Aorta (tissue), 5 donors: ENCODE measurements around the gene ANKH. TPM values are rescaled to one million over a fixed set of nuclear protein-coding genes. Genes with fewer than 3 reads are reported as not detected.
"Not testable (repeated sequence)": the region's sequence is repeated elsewhere in the genome, so short reads cannot be mapped to it uniquely, and the experiment has no call there.

Experiments used
- ATAC-seq: fragments of 200-7000 bp; cut with Tn5 transposase; one replicate; pipeline ENCODE4 v1.9.1; 2022; ENCODE audit warnings: moderate library complexity; ENCODE audit not compliant: low FRiP score
- DNase-seq, 2 donors: peaks; one replicate each; pipeline ENCODE4 v3.0.0-alpha.2; 2020
- H3K27ac ChIP-seq, 2 donors: one replicate each; pipeline ENCODE4 v1.5.1; 2013; ENCODE audit warnings: low read length in 2 of 2, mild to moderate bottlenecking in 2 of 2, moderate library complexity in 2 of 2, control low read depth in 1 of 2, inconsistent platforms in 1 of 2, low read depth in 1 of 2
- H3K27me3 ChIP-seq, 2 donors: one replicate each; pipeline ENCODE4 v1.6.1; 2013; ENCODE audit warnings: control low read depth in 1 of 2, low read length in 1 of 2, mild to moderate bottlenecking in 1 of 2, moderate library complexity in 1 of 2; ENCODE audit not compliant: insufficient read depth in 2 of 2, control insufficient read depth in 1 of 2
- H3K36me3 ChIP-seq, 2 donors: one replicate each; pipeline ENCODE4 v1.6.1; 2013; ENCODE audit warnings: control low read depth in 1 of 2, low read length in 1 of 2, mild to moderate bottlenecking in 1 of 2; ENCODE audit not compliant: insufficient read depth in 2 of 2, control insufficient read depth in 1 of 2
- H3K4me1 ChIP-seq, 2 donors: one replicate each; pipeline ENCODE4 v1.6.1; 2013; ENCODE audit warnings: low read length in 2 of 2, control low read depth in 1 of 2, mild to moderate bottlenecking in 1 of 2, moderate library complexity in 1 of 2; ENCODE audit not compliant: insufficient read depth in 2 of 2, control insufficient read depth in 1 of 2
- H3K4me3 ChIP-seq, 2 donors: one replicate each; pipeline ENCODE4 v1.5.1; 2013; ENCODE audit warnings: low read length in 2 of 2, control low read depth in 1 of 2, mild to moderate bottlenecking in 1 of 2
- H3K9me3 ChIP-seq: one replicate; pipeline ENCODE4 v1.6.1; 2013; ENCODE audit warnings: mild to moderate bottlenecking, low read length; ENCODE audit not compliant: control insufficient read depth
- WGBS, 2 donors: extraction: QIAGEN DNeasy Blood & Tissue Kit; methylation state at CpG; one replicate each; pipeline ENCODE4 v1.1.7; 2013; 5-methylcytosine and 5-hydroxymethylcytosine counted together
- intact Hi-C, 2 donors: fragments of 100-400 bp; cut with DNase I; formaldehyde crosslinking; loops; one replicate each; pipeline versions ENCODE4 v1.14.2 to v1.15.0; 2022
- polyA plus RNA-seq, 2 donors: library from polyadenylated mRNA; stranded (reverse); fragments of 200-250 nt; gene quantifications; one replicate each; pipeline ENCODE4 v1.2.3, GENCODE V29; 2013
- total RNA-seq, 2 donors: library from RNA; stranded (reverse); fragmentation: NEBNext Ultra II Directional; extraction: Animal tissue kit (Norgen Biotek cat#: 25700); gene quantifications; one replicate each; pipeline ENCODE4 v1.2.1, GENCODE V29; 2021
- donor health status: healthy with polysubstance abuse.
- donor health status: Bipolar disorder and iron deficiency.
- donor health status: DM: no; HTN: no; CAD: no.
- donor health status: DM: no; HTN: no; CAD: no.
- donor health status: DM: yes; HTN: yes; CAD: no.

Gene ANKH
- total and polyA plus RNA-seq, 4 donors = 63.7 to 257 (median 167) TPM

GRCh38 chr5:14817762-14818136 is 53.8 kb downstream of the ANKH start:
- intact Hi-C loops = loop anchor here in 1 of 2 donors (5.0 kb wide), 1 partner anchor 45 kb away; no protein-coding TSS in a partner anchor
- WGBS, 2 donors = 79 to 92% methylated on average over 2 of the region's 2 CpGs
- not testable (repeated sequence) for DNase-seq, H3K9me3 ChIP-seq, H3K36me3 ChIP-seq, H3K27me3 ChIP-seq, H3K27ac ChIP-seq, ATAC-seq, H3K4me3 ChIP-seq
- H3K4me1 ChIP-seq = peaks cover 1 to 13% of the 10 kb centered on the region in 2 donors

GRCh38 chr5:14816999-14817761 is 54.4 kb downstream of the ANKH start:
- H3K9me3 ChIP-seq = no peaks in the 10 kb centered on the region
- peak overlapping the region in 1 of 2 donors; percentile 49 for H3K27ac ChIP-seq
- no peak overlapping the region for H3K4me3 ChIP-seq
- intact Hi-C loops = loop anchor here in 1 of 2 donors (5.0 kb wide), 1 partner anchor 45 kb away; no protein-coding TSS in a partner anchor
- ATAC-seq (peak; percentile 75), DNase-seq (peak in 1 of 2 donors; percentile 80)
- WGBS, 2 donors = 43 to 46% methylated on average over 6 of the region's 6 CpGs
- peaks cover 3 to 13% of the 10 kb centered on the region in 2 donors for H3K4me1 ChIP-seq
- no peaks in the 10 kb centered on the region for H3K36me3 ChIP-seq
- H3K27me3 ChIP-seq = no peaks in the 10 kb centered on the region

DNA sequence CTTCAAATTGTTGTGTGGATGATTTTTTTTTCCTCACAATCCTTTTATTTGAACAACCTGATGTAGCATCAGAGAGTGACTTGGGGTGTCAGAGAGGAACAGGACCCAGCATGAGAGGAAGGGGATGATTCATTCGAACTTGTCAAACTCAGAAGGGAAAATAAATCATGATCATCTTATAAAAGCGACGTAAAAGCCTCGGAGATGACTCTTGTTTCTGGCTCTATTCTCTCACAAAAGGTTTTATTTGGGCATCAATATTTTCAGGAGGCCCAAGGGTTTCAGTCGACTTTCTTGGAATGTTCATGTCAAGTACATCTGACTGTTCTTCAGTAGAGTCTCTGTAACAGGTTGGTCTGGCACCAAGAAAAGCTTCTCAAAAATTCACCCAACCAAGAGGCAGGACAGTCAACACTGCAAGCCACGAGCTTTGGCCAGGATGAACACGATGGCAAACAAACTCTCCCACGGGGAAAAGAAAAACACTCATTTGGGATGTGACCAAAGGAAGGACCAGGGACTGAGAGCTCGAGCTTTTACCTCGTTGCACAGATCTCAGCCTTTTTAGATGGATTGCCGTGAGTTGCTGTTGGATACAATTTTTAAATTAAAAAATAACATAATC is 55.1 kb downstream of the ANKH start:
- H3K4me3 ChIP-seq = no peak overlapping the region
- WGBS, 2 donors = 29 to 32% methylated on average over 11 of the region's 11 CpGs
- intact Hi-C loops = loop anchor here in 1 of 2 donors (5.0 kb wide), 1 partner anchor 46 kb away; no protein-coding TSS in a partner anchor
- H3K9me3 ChIP-seq = no peaks in the 10 kb centered on the region
- H3K36me3 ChIP-seq = no peaks in the 10 kb centered on the region
- peak overlapping the region; percentile 49 to 79 for H3K27ac ChIP-seq
- peaks cover 3 to 10% of the 10 kb centered on the region in 2 donors for H3K4me1 ChIP-seq
- DNase-seq = no peak
- H3K27me3 ChIP-seq = no peaks in the 10 kb centered on the region
- no peak for ATAC-seq

GRCh38 chr5:14813747-14814146 is 57.8 kb downstream of the ANKH start:
- Histone ChIP-seq H3K4me3 (no peak overlapping the region), H3K4me1 (peaks cover 1 to 12% of the 10 kb centered on the region in 2 donors), H3K27me3 (no peaks in the 10 kb centered on the region), H3K36me3 (no peaks in the 10 kb centered on the region), H3K27ac (no peak overlapping the region), H3K9me3 (no peaks in the 10 kb centered on the region)
- DNase-seq (no peak), ATAC-seq (no peak)
- 94 to 95% methylated on average over 3 of the region's 3 CpGs for WGBS, 2 donors
- intact Hi-C loops = loop anchor here in 1 of 2 donors (5.0 kb wide), 1 partner anchor 66 kb away; no protein-coding TSS in a partner anchor

- Histone ChIP-seq H3K4me1 (peaks cover 1 to 7% of the 10 kb centered on the region in 2 donors), H3K9me3 (no peaks in the 10 kb centered on the region), H3K36me3 (no peaks in the 10 kb centered on the region), H3K4me3 (no peak overlapping the region), H3K27ac (no peak overlapping the region), H3K27me3 (no peaks in the 10 kb centered on the region)
- DNase-seq = no peak
- 92 to 93% methylated on average over 5 of the region's 5 CpGs for WGBS, 2 donors
- intact Hi-C loops = loop anchor here in 1 of 2 donors (5.0 kb wide), 1 partner anchor 65 kb away; no protein-coding TSS in a partner anchor
- ATAC-seq = no peak
Measured at GRCh38 chr5:14812166-14812565, 59.4 kb downstream of the ANKH start.

DNA sequence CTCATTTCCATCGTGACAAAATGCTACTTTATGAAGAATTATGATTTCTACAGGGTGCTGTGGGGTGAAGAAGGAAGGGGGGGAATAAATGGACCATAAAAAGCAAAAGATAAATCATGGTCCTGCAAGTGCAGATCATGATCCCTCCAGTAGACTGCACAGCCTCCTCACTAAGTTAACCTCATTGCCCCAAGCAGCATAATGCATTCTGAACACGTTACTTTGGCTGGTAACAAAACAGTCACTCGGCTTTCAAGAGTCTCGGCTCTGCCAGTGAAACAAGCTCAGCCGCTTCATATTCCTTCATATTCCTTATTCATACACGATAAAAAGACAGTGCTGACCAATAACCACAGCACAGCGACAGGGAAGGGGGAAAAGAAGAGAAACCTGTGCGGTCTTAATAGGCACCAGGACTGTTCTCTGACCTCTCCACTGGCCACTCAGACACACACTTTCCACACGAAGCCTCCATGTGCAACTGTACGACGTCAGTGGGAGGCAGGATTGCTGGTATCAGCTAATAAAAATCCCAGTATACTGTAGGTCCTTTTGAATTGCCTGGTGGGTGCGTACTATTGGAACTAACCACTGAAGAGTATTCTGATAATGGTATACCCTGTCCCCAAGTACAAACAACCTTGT is 60.5 kb downstream of the ANKH start:
- H3K4me1 ChIP-seq = peaks cover 1 to 7% of the 10 kb centered on the region in 2 donors
- 83 to 88% methylated on average over 12 of the region's 12 CpGs for WGBS, 2 donors
- ATAC-seq = no peak

GRCh38 chr5:14810282-14810681 is 61.3 kb downstream of the ANKH start:
- DNase-seq (no peak), ATAC-seq (no peak)
- intact Hi-C loops = loop anchor here in 1 of 2 donors (5.0 kb wide), 1 partner anchor 63 kb away; no protein-coding TSS in a partner anchor
- Histone ChIP-seq H3K27ac (peak overlapping the region in 1 of 2 donors; percentile 61), H3K9me3 (no peaks in the 10 kb centered on the region), H3K36me3 (no peaks in the 10 kb centered on the region), H3K4me3 (no peak overlapping the region), H3K27me3 (no peaks in the 10 kb centered on the region), H3K4me1 (peaks cover 1 to 7% of the 10 kb centered on the region in 2 donors)
- WGBS, 2 donors = 86 to 95% methylated on average over 6 of the region's 6 CpGs

More for the DNA sequence above, 60.5 kb downstream of the ANKH start:
- H3K4me3 ChIP-seq = no peak overlapping the region
- H3K9me3 ChIP-seq = no peaks in the 10 kb centered on the region
- intact Hi-C loops = loop anchor here in 1 of 2 donors (5.0 kb wide), 1 partner anchor 64 kb away; no protein-coding TSS in a partner anchor
- no peaks in the 10 kb centered on the region for H3K27me3 ChIP-seq
- DNase-seq = no peak
- H3K27ac ChIP-seq = no peak overlapping the region
- no peaks in the 10 kb centered on the region for H3K36me3 ChIP-seq

GRCh38 chr5:14809369-14810155 is 62.0 kb downstream of the ANKH start:
- no peak overlapping the region for H3K4me3 ChIP-seq

More at GRCh38 chr5:14809369-14810155, 62.0 kb downstream of the ANKH start:
- H3K36me3 ChIP-seq = peaks cover 2 to 3% of the 10 kb centered on the region in 2 donors
- WGBS, 2 donors = 22 to 24% methylated on average over 11 of the region's 11 CpGs
- intact Hi-C loops = loop anchor here in 1 of 2 donors (5.0 kb wide), 1 partner anchor 62 kb away; no protein-coding TSS in a partner anchor
- ATAC-seq (peak; percentile 80), DNase-seq (peak in 1 of 2 donors; percentile 87)
- H3K9me3 ChIP-seq = no peaks in the 10 kb centered on the region
- H3K27ac ChIP-seq = peak overlapping the region; percentile 26 to 61
- no peaks in the 10 kb centered on the region for H3K27me3 ChIP-seq
- H3K4me1 ChIP-seq = peaks cover 1 to 7% of the 10 kb centered on the region in 2 donors
